Activated B cell treated with CpG ODN at 0.5 μM for 24 hours (primary cell): ENCODE measurements around the gene ACSS1. TPM values are rescaled to one million over a fixed set of nuclear protein-coding genes. Genes with fewer than 3 reads are reported as not detected.

Experiments
- ATAC-seq: fragments of 200-7000 bp; cut with Tn5 transposase; one replicate; pipeline ENCODE4 v1.10.0; 2021; ENCODE audit warnings: low read depth, mild to moderate bottlenecking, moderate library complexity
- CTCF ChIA-PET: fragments of 350-600 bp; sonication (Branson Sonifier 250); formaldehyde crosslinking; loops from one replicate; lab custom pipeline; 2021; ENCODE audit warnings: antibody characterized with exemption; lab: Charles Lee
- POLR2A ChIA-PET: fragments of 350-600 bp; sonication (Branson Sonifier 250); formaldehyde crosslinking; loops from one replicate; lab custom pipeline; 2021; ENCODE audit warnings: antibody characterized with exemption; lab: Charles Lee
- DNase-seq: peaks from one replicate; pipeline ENCODE4 v3.0.0; 2022
- H3K27ac Mint-ChIP-seq: one replicate; pipeline ENCODE4 v1.8.0; 2020; ENCODE audit warnings: mixed read lengths
- H3K27me3 Mint-ChIP-seq: one replicate; pipeline ENCODE4 v1.8.0; 2021; ENCODE audit warnings: mixed read lengths
- H3K36me3 Mint-ChIP-seq: one replicate; pipeline ENCODE4 v1.8.0; 2021; ENCODE audit warnings: low read depth, mixed read lengths
- H3K4me1 Mint-ChIP-seq: one replicate; pipeline ENCODE4 v1.8.0; 2021; ENCODE audit warnings: mixed read lengths
- H3K4me3 Mint-ChIP-seq: one replicate; pipeline ENCODE4 v1.8.0; 2020; ENCODE audit warnings: mild to moderate bottlenecking, mixed read lengths
- H3K9me3 Mint-ChIP-seq: one replicate; pipeline ENCODE4 v1.8.0; 2020; ENCODE audit warnings: mixed read lengths
- CTCF ChIP-seq: fragments of 200-600 bp; IDR thresholded peaks from one replicate; pipeline ENCODE4 v1.8.0; 2022; ENCODE audit warnings: antibody characterized with exemption, mild to moderate bottlenecking
- intact Hi-C: fragments of 100-400 bp; cut with micrococcal nuclease; formaldehyde crosslinking; loops from one replicate; pipeline ENCODE4 v1.15.1; 2024
- total RNA-seq: library from RNA; stranded (reverse); gene quantifications from 2 replicates; pipeline ENCODE4 v1.2.3, GENCODE V29; 2022

The ACSS1 gene
- total RNA-seq, 1 donor from 2014 or later, result 34.4 TPM

DNA sequence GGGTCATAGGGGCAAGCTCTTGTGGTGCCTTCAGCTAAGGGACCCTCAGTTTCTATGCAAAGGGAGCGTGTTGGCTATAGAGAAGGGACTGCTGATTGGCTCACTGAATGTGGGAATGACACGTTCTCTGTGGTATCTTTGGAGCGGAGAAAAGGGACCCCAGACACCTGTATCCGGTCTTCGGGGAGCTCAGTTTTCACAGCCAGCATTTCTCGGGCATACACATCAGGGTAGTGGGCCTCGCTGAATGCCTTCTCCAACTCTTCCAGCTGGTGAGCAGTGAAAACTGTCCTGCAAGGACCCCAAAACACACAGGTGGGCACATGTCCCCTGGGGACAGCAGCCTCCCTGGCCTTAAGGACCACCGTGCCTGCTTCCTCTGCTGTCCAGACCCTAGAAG, 20.7 kb upstream of the ACSS1 start:
- Mint-ChIP-seq H3K27ac (no peak overlapping the region), H3K27me3 (peaks cover 56% of the 10 kb centered on the region), H3K4me1 (peaks cover 9% of the 10 kb centered on the region), H3K36me3 (no peaks in the 10 kb centered on the region), H3K9me3 (no peaks in the 10 kb centered on the region), H3K4me3 (no peak overlapping the region)
- intact Hi-C loops, result no loop called here
- DNase-seq (no peak), ATAC-seq (no peak)
- POLR2A ChIA-PET, result no interaction called here
- CTCF ChIA-PET, result interaction anchor here (1.8 kb wide), 1 partner anchor 84 kb away, joined by 4 read pairs; no protein-coding TSS in a partner anchor
- no peak for TF ChIP-seq CTCF

DNA sequence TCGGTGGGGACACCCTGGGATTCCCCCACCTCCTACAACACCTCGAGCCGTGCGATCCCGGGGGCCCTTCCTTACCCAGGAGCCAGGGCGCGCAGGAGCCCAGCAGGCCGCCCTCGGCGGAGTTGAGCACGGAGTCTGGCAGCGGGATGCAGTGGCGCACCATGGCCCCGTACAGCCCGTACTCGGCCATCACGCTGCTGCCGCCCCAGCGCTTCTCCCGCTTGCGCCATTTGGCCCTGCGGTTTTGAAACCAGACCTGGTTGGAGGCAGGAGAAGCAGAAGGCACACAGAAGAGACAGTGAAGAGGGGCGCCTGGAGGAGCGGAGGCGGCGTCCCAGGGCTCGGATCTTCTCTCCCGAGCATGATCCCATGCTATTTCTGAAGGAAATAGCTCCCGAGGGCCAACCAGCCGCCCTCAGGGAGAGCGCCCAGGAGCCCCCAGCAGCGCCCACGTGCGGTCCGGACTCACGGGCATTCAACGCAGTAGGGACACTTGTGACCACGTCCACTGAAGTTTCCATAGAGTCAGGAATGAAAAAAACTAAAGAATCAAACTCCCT, 19.8 kb upstream of the ACSS1 start:
- ChIA-PET POLR2A (no interaction called here), CTCF (interaction anchor here (1.8 kb wide), 1 partner anchor 83 kb away, joined by 4 read pairs; no protein-coding TSS in a partner anchor)
- TF ChIP-seq CTCF, result no peak
- ATAC-seq (no peak), DNase-seq (no peak)
- Mint-ChIP-seq H3K36me3 (no peaks in the 10 kb centered on the region), H3K27me3 (peaks cover 55% of the 10 kb centered on the region), H3K4me3 (peak overlapping the region; percentile 19), H3K27ac (no peak overlapping the region), H3K9me3 (no peaks in the 10 kb centered on the region), H3K4me1 (peaks cover 9% of the 10 kb centered on the region)
- intact Hi-C loops, result no loop called here

- H3K36me3 Mint-ChIP-seq, result no peaks in the 10 kb centered on the region
- H3K4me1 Mint-ChIP-seq, result peaks cover 9% of the 10 kb centered on the region
- intact Hi-C loops, result no loop called here
- CTCF ChIA-PET, result interaction anchor here (1.8 kb wide), 1 partner anchor 83 kb away, joined by 4 read pairs; no protein-coding TSS in a partner anchor
- H3K4me3 Mint-ChIP-seq, result peak overlapping the region; percentile 19
- no peak overlapping the region for H3K27ac Mint-ChIP-seq
- POLR2A ChIA-PET, result no interaction called here
- DNase-seq (no peak), ATAC-seq (no peak)
- peaks cover 57% of the 10 kb centered on the region for H3K27me3 Mint-ChIP-seq
- no peaks in the 10 kb centered on the region for H3K9me3 Mint-ChIP-seq
- no peak for TF ChIP-seq CTCF
These were observed 19.0 kb upstream of the ACSS1 start for GRCh38 chr20:25076731-25077609.

- Mint-ChIP-seq H3K4me1 (peaks cover 7% of the 10 kb centered on the region), H3K27ac (no peak overlapping the region), H3K4me3 (no peak overlapping the region), H3K27me3 (peaks cover 55% of the 10 kb centered on the region), H3K9me3 (no peaks in the 10 kb centered on the region), H3K36me3 (no peaks in the 10 kb centered on the region)
- ChIA-PET POLR2A (no interaction called here), CTCF (interaction anchor here (0.9 kb wide), 1 partner anchor 81 kb away, joined by 3 read pairs; no protein-coding TSS in a partner anchor)
- no peak for ATAC-seq
- no peak for TF ChIP-seq CTCF
- no peak for DNase-seq
- intact Hi-C loops, result no loop called here
These were observed 18.3 kb upstream of the ACSS1 start for GRCh38 chr20:25076201-25076600.

DNA sequence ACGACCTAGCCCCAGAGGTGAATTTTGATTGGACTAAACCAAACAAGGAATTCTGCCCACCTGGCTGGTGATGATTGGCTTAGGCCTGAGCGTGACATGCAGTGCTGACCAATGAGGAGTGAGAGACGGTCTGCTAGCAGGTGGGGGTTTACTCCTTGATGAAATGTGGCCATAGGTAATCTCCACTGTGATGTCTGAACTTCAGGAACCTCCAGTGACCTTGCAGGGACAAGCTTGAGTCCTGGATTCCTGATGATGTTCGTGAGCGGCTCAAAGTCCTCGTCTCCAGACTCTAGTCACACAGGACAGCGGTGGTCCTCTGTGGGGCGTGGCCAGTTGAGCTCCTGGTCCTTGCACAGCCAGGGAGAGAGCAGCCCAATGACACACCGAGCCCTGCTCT, 15.6 kb upstream of the ACSS1 start:
- no peak for DNase-seq
- peaks cover 2% of the 10 kb centered on the region for H3K4me1 Mint-ChIP-seq
- ChIA-PET CTCF (no interaction called here), POLR2A (no interaction called here)
- H3K27me3 Mint-ChIP-seq, result peaks cover 37% of the 10 kb centered on the region
- H3K27ac Mint-ChIP-seq, result no peak overlapping the region
- no peak for ATAC-seq
- no peak for TF ChIP-seq CTCF
- intact Hi-C loops, result no loop called here
- H3K4me3 Mint-ChIP-seq, result no peak overlapping the region
- H3K9me3 Mint-ChIP-seq, result no peaks in the 10 kb centered on the region
- H3K36me3 Mint-ChIP-seq, result no peaks in the 10 kb centered on the region
